ENCODE measurements around the gene CEP250.

GRCh38 chr20:35461620-35462019 is 6.2 kb downstream of the CEP250 start:
- TF ChIP-seq, protein P1, sequence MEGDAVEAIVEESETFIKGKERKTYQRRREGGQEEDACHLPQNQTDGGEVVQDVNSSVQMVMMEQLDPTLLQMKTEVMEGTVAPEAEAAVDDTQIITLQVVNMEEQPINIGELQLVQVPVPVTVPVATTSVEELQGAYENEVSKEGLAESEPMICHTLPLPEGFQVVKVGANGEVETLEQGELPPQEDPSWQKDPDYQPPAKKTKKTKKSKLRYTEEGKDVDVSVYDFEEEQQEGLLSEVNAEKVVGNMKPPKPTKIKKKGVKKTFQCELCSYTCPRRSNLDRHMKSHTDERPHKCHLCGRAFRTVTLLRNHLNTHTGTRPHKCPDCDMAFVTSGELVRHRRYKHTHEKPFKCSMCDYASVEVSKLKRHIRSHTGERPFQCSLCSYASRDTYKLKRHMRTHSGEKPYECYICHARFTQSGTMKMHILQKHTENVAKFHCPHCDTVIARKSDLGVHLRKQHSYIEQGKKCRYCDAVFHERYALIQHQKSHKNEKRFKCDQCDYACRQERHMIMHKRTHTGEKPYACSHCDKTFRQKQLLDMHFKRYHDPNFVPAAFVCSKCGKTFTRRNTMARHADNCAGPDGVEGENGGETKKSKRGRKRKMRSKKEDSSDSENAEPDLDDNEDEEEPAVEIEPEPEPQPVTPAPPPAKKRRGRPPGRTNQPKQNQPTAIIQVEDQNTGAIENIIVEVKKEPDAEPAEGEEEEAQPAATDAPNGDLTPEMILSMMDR (IDR thresholded peaks at IDR 0.05; ENCODE audit: insufficient read depth, low read length): no peak
- TF ChIP-seq POLR2AphosphoS5 (IDR thresholded peaks at IDR 0.05; ENCODE audit: low read depth) (no peak), GABPA (IDR thresholded peaks at IDR 0.05; ENCODE audit: low read depth) (no peak), SPI1 (IDR thresholded peaks at IDR 0.05; ENCODE audit: borderline replicate concordance, low read depth) (no peak)
- TF ChIP-seq, protein P2, sequence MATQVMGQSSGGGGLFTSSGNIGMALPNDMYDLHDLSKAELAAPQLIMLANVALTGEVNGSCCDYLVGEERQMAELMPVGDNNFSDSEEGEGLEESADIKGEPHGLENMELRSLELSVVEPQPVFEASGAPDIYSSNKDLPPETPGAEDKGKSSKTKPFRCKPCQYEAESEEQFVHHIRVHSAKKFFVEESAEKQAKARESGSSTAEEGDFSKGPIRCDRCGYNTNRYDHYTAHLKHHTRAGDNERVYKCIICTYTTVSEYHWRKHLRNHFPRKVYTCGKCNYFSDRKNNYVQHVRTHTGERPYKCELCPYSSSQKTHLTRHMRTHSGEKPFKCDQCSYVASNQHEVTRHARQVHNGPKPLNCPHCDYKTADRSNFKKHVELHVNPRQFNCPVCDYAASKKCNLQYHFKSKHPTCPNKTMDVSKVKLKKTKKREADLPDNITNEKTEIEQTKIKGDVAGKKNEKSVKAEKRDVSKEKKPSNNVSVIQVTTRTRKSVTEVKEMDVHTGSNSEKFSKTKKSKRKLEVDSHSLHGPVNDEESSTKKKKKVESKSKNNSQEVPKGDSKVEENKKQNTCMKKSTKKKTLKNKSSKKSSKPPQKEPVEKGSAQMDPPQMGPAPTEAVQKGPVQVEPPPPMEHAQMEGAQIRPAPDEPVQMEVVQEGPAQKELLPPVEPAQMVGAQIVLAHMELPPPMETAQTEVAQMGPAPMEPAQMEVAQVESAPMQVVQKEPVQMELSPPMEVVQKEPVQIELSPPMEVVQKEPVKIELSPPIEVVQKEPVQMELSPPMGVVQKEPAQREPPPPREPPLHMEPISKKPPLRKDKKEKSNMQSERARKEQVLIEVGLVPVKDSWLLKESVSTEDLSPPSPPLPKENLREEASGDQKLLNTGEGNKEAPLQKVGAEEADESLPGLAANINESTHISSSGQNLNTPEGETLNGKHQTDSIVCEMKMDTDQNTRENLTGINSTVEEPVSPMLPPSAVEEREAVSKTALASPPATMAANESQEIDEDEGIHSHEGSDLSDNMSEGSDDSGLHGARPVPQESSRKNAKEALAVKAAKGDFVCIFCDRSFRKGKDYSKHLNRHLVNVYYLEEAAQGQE (IDR thresholded peaks at IDR 0.05; ENCODE audit: insufficient replicate concordance, low read depth): no peak

Data from HL-60 (cell line).